HG02642 (cell line): ENCODE results near the gene TSHZ1.

Source experiments
- ATAC-seq: cut with Tn5 transposase; IDR thresholded peaks from one replicate; pipeline ENCODE4 v1.9.1; 2021; ENCODE audit warnings: mild to moderate bottlenecking; ENCODE audit not compliant: unreplicated experiment, poor library complexity

Gene TSHZ1

DNA sequence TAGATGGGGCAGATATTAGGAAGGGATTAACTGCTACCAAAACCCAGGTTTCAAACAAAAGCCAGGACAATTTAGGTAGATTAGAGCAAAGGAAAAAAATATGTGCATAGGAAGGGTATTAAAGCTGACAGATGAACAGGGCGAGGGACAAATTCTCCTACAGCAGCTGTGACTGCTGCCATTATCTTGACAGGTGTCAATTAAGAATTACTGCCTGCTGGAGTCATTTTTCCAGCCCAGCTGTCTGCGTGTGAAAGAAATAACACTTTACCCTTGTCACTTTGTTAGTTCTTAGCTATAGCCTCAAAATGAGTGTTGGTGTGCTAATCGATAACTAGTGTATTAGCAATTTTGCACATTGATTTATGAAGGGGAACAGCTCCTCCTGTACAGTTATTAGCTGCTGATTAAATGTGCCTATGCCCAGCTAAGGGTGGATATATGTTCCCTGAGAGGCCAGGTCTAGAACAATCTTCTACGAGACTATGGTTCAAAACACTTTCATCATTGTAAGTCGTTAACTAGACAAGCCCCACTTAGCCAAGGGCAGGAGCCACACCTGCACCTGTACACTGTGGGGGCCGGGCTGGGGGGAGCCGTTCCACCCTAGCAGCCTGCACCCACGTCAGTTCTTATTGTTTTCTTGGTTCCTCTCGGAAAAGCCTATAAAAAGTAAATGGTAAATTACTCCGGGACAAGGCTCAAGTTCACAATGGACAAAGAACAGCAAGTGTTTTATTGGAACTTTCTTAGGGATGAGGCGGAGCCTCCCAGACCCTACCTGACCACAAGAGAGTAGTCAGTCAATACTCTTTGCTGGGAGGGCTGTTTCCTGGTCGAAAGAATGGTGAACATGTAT lies 7.7 kb downstream of the TSHZ1 start:
- ATAC-seq: no peak

- ATAC-seq: no peak
Measured at GRCh38 chr18:75219745-75220375, 9.3 kb downstream of the TSHZ1 start.

- no peak for ATAC-seq
Measured at GRCh38 chr18:75220551-75221355, 10.2 kb downstream of the TSHZ1 start.

DNA sequence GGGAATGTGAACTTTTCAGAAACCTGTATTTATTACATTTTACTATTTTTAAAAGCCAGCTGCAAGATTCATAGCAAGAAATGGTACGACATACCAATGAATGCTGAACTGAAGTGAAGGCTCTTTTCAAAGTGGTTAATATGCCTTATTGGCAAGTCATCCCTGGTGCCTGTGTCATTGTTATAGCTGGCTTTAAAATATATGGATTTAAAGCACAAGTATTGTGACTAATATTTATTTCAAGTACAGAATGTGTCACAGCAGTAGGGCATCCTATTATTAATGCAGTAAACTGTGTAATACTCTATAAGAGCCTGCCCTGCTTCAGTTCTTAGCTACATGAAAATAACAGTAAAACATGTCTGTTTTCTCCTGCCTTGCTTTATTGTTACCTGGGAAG lies 10.8 kb downstream of the TSHZ1 start:
- ATAC-seq: no peak

DNA sequence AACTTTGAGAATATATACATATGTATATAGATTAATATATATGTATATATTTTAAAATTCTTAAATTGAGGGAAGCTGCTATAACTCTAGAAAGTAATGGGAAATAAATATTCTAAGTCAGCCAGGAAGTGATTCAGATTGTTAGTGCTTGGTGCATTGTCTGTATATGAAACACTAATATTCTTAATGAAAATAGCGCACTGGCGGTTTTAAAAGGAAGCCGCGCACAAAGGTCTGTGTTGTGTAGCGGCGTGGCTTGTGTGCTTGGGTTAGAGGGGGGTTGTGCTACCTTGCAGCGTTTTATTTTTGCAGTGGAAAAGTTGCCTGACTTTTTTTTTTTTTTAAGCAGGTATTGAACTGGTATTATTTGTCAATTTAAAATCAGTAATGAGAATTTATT lies 11.3 kb downstream of the TSHZ1 start:
- no peak for ATAC-seq

GRCh38 chr18:75222407-75222806 lies 11.8 kb downstream of the TSHZ1 start:
- no peak for ATAC-seq

DNA sequence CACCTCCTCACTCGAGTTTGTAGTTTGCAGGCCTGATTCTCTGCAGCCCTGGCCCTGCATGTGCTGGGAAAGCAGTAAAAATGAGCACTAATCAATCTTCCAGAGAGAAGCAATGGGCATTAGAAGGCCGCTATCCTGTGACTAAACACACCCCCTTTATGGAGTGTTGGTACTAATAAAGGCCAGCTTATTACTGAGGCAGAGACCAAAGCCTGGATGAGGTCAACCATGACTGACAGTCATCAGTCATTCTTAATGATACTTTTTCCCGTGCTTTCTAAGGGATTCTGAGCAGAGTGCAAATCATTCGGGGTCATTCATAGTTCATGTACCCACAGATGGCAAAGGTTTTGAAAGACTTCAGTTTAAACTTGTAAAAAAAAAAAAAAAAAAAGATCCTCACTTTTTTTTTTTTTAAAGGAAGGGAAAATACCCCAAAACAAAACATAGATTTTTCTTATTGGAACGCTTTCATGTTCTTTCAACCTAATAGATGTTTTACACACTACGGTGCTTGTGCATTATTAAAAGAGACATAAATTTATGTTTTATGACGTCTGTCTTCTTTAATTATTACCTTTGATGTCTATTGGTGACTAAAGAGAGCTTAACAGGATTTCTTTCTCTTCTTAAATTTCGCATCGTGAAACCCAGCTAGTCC lies 13.2 kb downstream of the TSHZ1 start:
- no peak for ATAC-seq

GRCh38 chr18:75226286-75226955 lies 15.8 kb downstream of the TSHZ1 start:
- no peak for ATAC-seq

- ATAC-seq: no peak
Measured at GRCh38 chr18:75226956-75227316, 16.3 kb downstream of the TSHZ1 start.

DNA sequence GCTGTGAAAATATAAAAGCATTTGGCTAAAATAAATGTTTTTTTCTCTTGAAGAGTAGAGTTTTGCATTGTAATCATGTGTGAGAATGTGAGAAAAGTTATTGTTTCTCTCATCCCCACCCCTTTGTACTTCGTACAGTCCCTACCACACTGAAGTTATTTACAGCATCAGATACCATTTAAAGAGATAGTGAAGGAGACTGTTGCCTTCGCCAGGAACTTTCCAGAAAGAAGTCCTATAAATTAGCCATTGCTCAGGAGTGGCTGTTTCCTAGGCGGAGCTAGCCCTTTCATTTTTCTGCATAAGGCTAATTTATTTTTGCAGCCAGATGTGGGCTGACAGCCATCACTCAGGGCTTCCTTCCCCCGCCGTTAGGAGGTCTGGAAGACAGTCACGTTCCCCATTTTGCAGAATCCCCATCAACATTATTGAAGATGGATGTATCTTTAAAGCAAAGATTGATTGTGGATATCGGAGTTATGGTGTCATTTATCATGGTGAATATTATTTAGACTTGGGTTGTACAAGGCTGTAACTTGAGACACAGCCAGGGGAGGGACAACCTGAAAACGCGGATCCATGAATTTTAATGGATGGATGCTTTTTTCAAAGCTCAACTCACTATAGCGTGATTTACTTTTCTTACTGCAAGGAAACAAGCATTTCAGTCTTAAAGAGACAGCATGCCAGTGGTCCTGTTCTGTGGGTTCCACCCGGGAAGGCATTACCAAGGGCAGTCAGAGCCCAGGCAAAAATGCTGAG lies 17.1 kb downstream of the TSHZ1 start:
- ATAC-seq: no peak

GRCh38 chr18:75228967-75229366 lies 18.4 kb downstream of the TSHZ1 start:
- ATAC-seq: no peak

DNA sequence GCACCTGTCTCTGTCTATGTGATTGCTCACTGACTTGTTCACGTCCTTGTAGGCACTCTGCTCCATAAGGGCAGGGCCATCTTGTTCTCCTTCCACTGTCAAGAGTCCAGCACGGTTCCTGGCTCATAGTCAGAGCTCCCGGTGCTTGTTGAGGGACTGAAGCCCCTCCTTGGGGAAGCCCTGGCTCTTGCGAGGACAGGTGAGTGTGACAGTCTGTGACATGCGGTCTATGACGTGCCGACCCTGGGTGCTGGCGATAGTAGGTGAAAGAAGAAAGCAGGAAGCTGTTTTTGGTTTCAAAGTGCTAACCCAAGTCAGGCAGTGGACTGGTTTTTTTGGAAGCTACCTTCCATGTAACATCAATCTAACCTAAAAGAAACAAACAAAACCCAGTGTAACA lies 18.8 kb downstream of the TSHZ1 start:
- ATAC-seq: no peak

DNA sequence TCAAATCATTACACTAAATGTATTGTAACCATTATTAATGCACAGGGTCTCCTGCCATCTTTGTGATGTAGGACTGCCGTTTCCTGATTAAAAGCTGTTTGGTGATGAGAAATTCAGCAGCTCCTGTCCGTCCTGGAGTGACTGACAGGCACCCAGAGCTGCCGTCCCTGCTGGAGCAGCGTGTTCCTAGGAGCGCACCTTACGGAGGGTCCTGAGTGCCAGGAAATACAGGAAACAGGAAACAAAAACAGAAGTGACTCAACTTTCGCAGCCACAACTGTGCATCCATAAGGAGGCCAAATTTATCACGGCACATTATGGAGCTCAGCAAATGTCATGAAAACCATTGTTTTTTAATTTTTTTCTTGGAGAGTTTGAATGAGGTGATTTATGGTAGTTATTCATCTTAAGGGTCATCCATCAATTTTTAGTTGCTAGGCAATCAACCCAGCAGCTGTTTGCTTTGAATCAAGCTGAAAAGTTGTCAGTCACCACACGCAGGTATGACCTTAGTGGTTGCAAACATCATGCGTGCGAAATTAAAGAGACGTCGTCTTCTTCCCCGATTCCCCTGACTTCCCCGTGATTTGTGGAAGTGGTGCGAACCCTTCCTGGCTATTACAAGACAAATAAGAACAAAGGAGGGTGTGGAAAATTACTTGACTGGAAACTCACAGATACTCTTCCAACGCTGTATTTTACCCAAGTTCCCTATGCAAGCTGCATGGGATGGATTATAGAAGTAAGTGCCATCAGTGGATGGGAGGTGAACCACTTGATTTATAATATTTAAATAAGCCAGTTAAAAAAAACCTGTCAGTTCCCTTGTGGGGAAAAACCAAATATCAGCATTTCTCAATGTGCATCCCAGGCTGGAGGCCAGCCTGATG lies 19.8 kb downstream of the TSHZ1 start:
- ATAC-seq: no peak

DNA sequence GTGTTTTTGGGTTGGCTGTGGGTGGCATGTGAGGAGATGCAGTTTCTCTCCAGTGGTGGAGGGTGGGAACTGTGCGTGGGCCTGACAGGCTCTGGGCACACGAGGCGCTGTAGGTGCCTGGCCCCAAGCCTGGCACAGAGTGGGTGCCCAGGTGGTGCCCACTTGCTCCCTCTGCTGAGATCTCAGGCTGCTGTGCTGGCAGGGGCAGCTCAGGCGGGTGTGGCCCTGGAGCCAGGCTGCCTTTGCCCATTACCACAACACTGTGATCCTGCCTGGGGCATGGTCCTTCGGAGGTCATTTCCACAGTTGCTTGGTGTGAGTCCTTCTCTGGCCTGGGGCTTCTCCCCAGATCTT lies 20.4 kb downstream of the TSHZ1 start:
- no peak for ATAC-seq

DNA sequence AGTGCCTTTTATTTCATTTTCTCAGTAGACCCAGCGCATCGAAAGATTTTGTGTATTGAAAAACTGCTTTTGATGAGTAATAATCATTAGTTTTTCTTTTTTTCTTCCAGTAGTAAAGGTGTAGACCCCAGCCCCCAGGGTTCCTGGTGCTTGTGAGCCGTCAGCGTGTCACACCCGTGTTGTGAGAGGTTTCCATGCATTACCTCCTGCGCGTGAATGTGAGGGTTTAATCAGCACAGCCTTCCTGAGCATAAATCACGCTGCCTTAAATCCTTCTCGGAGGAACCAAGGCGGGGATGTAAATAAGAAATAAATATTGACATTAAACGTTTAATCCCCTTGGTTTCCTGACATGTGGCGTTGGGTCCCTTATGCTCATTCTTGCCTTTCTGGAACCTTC lies 24.3 kb downstream of the TSHZ1 start:
- no peak for ATAC-seq

DNA sequence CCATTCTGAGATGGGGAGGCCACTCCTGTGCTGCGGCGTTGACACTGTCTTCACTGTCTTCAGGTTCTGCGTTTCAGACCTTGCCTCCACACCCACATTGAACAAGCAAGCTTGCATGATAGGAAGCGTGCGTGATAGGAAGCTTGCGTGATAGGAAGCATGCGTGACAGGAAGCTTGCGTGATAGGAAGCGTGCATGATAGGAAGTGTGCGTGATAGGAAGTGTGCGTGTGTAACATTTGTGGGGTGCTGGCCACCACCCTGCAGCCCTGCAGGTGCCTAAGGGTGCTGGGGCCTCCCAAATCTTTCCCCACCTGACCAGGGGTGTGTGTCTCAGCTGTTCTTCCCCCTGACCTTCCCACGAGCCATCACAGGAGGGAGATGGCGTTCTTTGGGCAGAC lies 25.3 kb downstream of the TSHZ1 start:
- ATAC-seq: no peak

- ATAC-seq: no peak
Measured at GRCh38 chr18:75238100-75238499, 27.5 kb downstream of the TSHZ1 start.

- no peak for ATAC-seq
Measured at GRCh38 chr18:75238786-75239185, 28.2 kb downstream of the TSHZ1 start.

DNA sequence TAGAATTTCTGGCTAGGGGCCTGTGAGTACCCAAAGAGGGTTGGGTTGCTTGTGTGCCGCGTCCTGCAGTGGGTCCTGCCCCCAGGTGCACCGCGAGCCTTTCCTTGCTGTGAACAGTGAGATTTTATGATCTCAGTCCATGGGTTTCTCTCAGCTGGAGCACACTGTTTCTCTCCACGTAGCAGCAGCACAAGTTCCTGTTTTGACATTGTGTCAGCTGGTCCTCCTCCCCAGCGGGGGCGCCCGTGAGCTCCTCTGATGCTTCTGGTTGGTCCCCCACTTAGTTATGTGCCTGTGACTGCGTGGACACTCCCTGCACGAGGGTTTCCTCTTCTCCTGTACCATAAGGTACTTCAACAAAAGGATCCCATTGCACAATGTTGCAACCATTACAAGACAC lies 29.8 kb downstream of the TSHZ1 start:
- no peak for ATAC-seq
